Upper lobe of left lung (tissue), 6 donors: ENCODE results near the gene MYPOP. TPM values are rescaled to one million over a fixed set of nuclear protein-coding genes. Genes with fewer than 3 reads are reported as not detected.
A peak's percentile ranks its signal among the peaks of the same experiment; 100 is the strongest.

ENCODE experiments used
- ATAC-seq, 2 donors: fragments of 200-7000 bp; cut with Tn5 transposase; one replicate each; pipeline ENCODE4 v1.9.1; 2022; ENCODE audit warnings: mild to moderate bottlenecking in 2 of 2, moderate library complexity in 2 of 2; ENCODE audit not compliant: low FRiP score in 2 of 2
- DNase-seq, 2 donors: peaks; one replicate each; pipeline ENCODE4 v3.0.0-alpha.2; 2019 to 2020
- H3K27ac ChIP-seq, 4 donors: fragments of 200-600 bp; sonication (generic); one replicate each; pipeline ENCODE4 v1.5.1; 2016 to 2019
- H3K27me3 ChIP-seq, 4 donors: fragments of 200-600 bp; sonication (generic); one replicate each; pipeline ENCODE4 v1.5.1; 2017 to 2019
- H3K36me3 ChIP-seq, 4 donors: fragments of 200-600 bp; sonication (generic); one replicate each; pipeline ENCODE4 v1.5.1; 2016 to 2019
- H3K4me1 ChIP-seq, 4 donors: fragments of 200-600 bp; sonication (generic); one replicate each; pipeline ENCODE4 v1.5.1; 2018 to 2019
- H3K4me3 ChIP-seq, 4 donors: fragments of 200-600 bp; sonication (generic); one replicate each; pipeline ENCODE4 v1.5.1; 2017 to 2019; ENCODE audit warnings: mild to moderate bottlenecking in 2 of 4, moderate library complexity in 1 of 4
- H3K9me3 ChIP-seq, 4 donors: fragments of 200-600 bp; sonication (generic); one replicate each; pipeline ENCODE4 v1.5.1; 2018 to 2019
- EP300 ChIP-seq, 4 donors: sonication (generic); formaldehyde crosslinking; IDR thresholded peaks; one replicate each; pipeline ENCODE4 v1.5.1; 2017; ENCODE audit warnings: antibody characterized with exemption in 4 of 4, control low read depth in 2 of 4
- POLR2A ChIP-seq, 4 donors: fragments of 450-650 bp; IDR thresholded peaks; one replicate each; pipeline ENCODE4 v1.5.1; 2016 to 2017; ENCODE audit warnings: antibody characterized with exemption in 4 of 4, mild to moderate bottlenecking in 2 of 4
- POLR2AphosphoS5 ChIP-seq, 2 donors: sonication (generic); formaldehyde crosslinking; IDR thresholded peaks; one replicate each; pipeline ENCODE4 v1.5.1; 2017; ENCODE audit warnings: antibody characterized with exemption in 2 of 2
- WGBS, 2 donors: methylation state at CpG; one replicate each; pipeline ENCODE4 v1.1.5; 2017 to 2018; 5-methylcytosine and 5-hydroxymethylcytosine counted together
- total RNA-seq, 6 donors: library from RNA; depleted of rRNA in 4 of 6; stranded (reverse); fragments of >200 nt in 4 of 6; gene quantifications; one replicate each; pipeline versions ENCODE4 v1.1.0 to v1.2.1, GENCODE V29; 2016 to 2021
- TF ChIP-seq, protein P1 (sequence below), 6 experiments: fragments of 450-650 bp in 4 of 6; fragments of 200-600 bp in 2 of 6; sonication (generic) in 2 of 6; IDR thresholded peaks; one replicate each; pipeline ENCODE4 v1.5.1; 2016 to 2019; ENCODE audit warnings: antibody characterized with exemption in 6 of 6
- donor health status: DM: no; HTN: no; CAD: no; lungs with moderate emphysema.
- donor health status: DM: no; HTN: yes; CAD: no; lungs with severe emphysema.

MYPOP gene
- total RNA-seq, 6 donors from 2014 or later = 2.3 to 13.6 (median 9.2) TPM

DNA sequence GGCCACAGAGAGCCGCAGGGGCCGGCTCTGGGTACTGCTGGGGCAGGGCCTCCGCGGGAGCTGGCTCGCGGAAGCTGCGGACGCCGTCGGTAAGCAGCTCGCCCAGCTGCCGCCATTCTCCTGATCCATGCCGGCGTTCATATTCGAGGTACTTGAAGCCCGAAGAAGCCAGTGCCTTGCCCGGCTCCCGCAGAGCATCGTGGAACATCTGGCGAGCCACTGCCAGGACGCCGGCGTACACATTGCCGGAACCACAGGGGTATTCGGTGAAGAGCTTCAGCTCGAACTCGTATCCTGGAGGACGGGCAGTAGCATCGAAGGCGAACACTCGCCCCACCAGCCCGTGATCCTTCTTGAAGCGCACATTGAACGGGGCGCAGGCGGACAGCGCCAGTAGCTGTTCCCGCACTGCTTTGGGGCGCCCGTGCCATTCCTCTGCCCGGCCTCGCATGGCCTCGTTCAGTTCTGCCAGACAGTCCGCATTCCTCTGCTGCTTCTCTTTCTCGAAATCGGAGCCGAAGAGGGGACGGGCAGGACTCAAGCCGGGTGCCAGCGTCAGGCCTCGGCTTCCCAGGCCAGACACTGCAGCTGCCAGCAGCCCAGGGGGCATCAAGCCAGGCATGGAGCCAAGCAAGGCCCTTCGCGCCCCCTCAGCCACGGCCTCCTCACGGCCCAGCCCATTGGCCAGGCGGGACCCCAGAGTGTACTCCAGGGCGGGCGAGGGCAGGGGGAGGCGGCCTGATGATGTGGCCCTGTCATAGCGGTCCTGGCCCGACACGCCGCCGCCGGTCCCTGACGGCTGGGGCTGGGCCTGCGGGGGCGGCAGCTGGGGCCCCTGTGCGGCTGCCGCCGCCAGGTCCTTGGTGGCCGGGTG is 17.5 kb downstream of the MYPOP start:
- ATAC-seq (no peak), DNase-seq (peak in 1 of 2 donors; percentile 81)
- Histone ChIP-seq H3K27ac (peak overlapping the region; percentile 87 to 92 (median 90)), H3K9me3 (no peaks in the 10 kb centered on the region), H3K27me3 (no peaks in the 10 kb centered on the region), H3K4me1 (peaks cover 35 to 52% (median 42%) of the 10 kb centered on the region in 4 donors), H3K36me3 (peaks cover 0 to 12% (median 4%) of the 10 kb centered on the region in 4 donors), H3K4me3 (peak overlapping the region; percentile 72 to 92 (median 82))
- TF ChIP-seq POLR2AphosphoS5 (IDR thresholded peaks at IDR 0.05) = no peak
- TF ChIP-seq, protein P1, sequence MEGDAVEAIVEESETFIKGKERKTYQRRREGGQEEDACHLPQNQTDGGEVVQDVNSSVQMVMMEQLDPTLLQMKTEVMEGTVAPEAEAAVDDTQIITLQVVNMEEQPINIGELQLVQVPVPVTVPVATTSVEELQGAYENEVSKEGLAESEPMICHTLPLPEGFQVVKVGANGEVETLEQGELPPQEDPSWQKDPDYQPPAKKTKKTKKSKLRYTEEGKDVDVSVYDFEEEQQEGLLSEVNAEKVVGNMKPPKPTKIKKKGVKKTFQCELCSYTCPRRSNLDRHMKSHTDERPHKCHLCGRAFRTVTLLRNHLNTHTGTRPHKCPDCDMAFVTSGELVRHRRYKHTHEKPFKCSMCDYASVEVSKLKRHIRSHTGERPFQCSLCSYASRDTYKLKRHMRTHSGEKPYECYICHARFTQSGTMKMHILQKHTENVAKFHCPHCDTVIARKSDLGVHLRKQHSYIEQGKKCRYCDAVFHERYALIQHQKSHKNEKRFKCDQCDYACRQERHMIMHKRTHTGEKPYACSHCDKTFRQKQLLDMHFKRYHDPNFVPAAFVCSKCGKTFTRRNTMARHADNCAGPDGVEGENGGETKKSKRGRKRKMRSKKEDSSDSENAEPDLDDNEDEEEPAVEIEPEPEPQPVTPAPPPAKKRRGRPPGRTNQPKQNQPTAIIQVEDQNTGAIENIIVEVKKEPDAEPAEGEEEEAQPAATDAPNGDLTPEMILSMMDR (IDR thresholded peaks at IDR 0.05) = no peak
- no peak for TF ChIP-seq EP300 (IDR thresholded peaks at IDR 0.05)
- no peak for TF ChIP-seq POLR2A (IDR thresholded peaks at IDR 0.05)
- WGBS, 2 donors = 65 to 81% methylated on average over 54 to 56 of the region's 72 CpGs

DNA sequence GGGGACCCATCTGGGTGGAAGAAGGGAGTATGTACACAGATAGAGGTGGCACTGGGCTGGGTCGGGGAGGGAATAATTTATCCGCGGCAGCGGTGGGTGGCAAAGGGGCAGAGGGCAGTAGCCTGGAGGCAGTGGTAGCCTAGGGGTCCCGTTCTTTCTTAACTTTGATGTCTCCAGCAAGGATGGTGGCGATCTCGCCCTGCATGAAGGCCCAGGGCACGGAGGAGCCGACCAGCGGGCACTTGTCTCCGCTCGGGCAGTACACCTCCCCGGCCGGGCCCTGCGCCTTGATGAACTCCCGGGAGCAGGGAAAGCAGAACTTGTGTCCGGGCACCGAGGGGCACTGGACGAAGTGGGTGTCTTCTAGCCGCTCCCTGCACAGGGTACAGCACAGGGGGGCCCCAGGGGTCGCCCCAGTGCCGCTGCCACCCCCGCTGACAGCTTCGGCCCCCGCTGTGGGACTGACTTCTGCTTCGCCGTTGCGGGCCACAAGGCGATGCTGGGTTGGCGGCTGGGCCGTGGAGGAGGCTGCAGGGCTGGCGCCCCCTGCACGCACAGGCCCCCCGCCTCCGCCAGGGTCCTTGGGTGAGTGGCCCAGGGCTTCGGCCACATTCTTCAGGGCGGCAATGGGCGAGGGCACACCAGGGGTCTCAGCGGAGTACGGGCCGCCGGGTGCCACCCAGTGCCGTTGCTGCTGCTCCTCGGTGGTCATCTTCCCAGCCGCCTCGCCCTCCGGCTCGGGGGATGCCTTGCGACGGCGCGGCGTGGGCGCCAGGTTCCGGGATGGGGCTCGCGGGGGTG is 18.3 kb downstream of the MYPOP start:
- no peak overlapping the region for H3K27ac ChIP-seq
- H3K4me1 ChIP-seq = peaks cover 35 to 52% (median 42%) of the 10 kb centered on the region in 4 donors
- no peaks in the 10 kb centered on the region for H3K9me3 ChIP-seq
- DNase-seq (peak in 1 of 2 donors; percentile 87), ATAC-seq (no peak)
- H3K27me3 ChIP-seq = no peaks in the 10 kb centered on the region
- H3K36me3 ChIP-seq = peaks cover 0 to 12% (median 4%) of the 10 kb centered on the region in 4 donors
- peak overlapping the region in 1 of 4 donors; percentile 81 for H3K4me3 ChIP-seq
- WGBS, 2 donors = 86 to 92% methylated on average over 15 to 53 of the region's 57 CpGs
- TF ChIP-seq POLR2A (IDR thresholded peaks at IDR 0.05) = no peak
- no peak for TF ChIP-seq EP300 (IDR thresholded peaks at IDR 0.05)
- no peak for TF ChIP-seq POLR2AphosphoS5 (IDR thresholded peaks at IDR 0.05)
- TF ChIP-seq, protein P1 (IDR thresholded peaks at IDR 0.05) = no peak

DNA sequence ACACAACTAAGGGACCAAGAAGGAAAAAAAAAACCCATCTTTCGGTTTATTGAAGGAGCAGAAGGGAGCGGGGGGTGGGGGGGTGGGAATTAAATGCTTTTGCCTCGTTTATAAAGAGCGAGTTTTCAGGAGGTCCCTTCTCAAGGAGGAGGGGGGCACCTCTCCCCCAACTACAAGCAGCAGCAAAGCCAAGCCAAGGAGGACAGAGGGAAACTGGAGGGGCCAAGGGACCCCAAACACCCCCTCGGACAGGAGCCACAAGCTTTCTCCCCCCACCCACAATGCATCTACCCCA is 18.9 kb downstream of the MYPOP start:
- Histone ChIP-seq H3K36me3 (peaks cover 0 to 12% (median 4%) of the 10 kb centered on the region in 4 donors), H3K4me3 (peak overlapping the region in 1 of 4 donors; percentile 33), H3K9me3 (no peaks in the 10 kb centered on the region), H3K4me1 (peaks cover 35 to 52% (median 42%) of the 10 kb centered on the region in 4 donors), H3K27ac (no peak overlapping the region), H3K27me3 (no peaks in the 10 kb centered on the region)
- 25 to 34% methylated on average over 5 of the region's 5 CpGs for WGBS, 2 donors
- ATAC-seq (no peak), DNase-seq (no peak)
- TF ChIP-seq, protein P1 (IDR thresholded peaks at IDR 0.05) = peak in 1 of 6 experiments; percentile 38
- TF ChIP-seq EP300 (IDR thresholded peaks at IDR 0.05) (no peak), POLR2A (IDR thresholded peaks at IDR 0.05) (no peak), POLR2AphosphoS5 (IDR thresholded peaks at IDR 0.05) (no peak)

DNA sequence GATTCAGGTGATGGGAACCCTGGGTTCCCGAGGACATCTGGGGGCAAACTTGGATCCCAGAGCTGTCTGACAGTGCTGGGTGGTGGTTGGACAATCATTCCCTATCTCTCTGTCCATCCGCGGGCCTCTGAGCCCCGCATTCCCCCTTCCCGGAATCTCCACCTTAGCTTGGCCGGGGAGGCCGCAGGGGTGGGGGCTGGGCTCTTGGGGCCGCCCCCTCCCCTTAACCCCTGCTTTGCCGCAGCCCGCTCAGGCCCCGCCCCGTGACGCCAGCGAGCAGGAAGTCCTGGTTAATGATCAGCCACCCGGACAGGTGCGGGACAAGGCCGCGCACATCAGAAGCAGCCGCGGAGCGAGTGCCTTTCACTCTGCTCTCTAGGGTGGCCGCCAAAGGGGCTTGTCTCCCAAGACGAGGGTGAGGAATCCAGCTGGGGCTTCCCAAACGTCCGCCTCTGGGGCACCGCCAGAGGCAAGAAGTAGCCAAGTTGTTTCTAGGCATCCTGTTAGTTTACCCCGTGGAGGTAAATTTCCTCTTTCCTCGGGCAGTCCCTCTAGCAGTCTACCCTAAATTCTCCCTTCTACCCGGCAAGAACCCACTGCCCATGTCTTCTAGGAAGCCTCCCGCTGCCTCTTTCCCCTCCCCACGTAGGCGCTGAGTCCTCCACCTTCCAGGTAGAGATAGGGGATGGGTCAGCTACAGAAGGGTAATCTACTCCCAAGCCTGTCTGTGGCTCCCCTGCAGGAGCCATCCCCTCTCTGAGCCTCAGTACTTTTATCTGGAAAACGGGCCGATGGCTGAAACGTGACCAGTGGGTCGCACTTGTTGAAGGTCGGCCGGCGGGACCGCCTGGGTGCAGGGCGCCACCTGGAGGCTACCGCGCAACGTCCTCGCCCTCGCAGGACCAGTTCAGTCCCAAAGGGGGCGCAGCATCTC is 19.5 kb downstream of the MYPOP start:
- H3K36me3 ChIP-seq = peaks cover 0 to 12% (median 4%) of the 10 kb centered on the region in 4 donors
- H3K4me1 ChIP-seq = peaks cover 35 to 52% (median 42%) of the 10 kb centered on the region in 4 donors
- H3K27ac ChIP-seq = peak overlapping the region in 3 of 4 donors; percentile 48 to 54 (median 48)
- ATAC-seq = peak; percentile 66 to 84
- no peak for TF ChIP-seq EP300 (IDR thresholded peaks at IDR 0.05)
- peak in 1 of 4 donors; percentile 41 for TF ChIP-seq POLR2A (IDR thresholded peaks at IDR 0.05)
- TF ChIP-seq POLR2AphosphoS5 (IDR thresholded peaks at IDR 0.05) = no peak
- TF ChIP-seq, protein P1 (IDR thresholded peaks at IDR 0.05) = peak; percentile 88 to 95 (median 91)
- H3K9me3 ChIP-seq = no peaks in the 10 kb centered on the region
- H3K4me3 ChIP-seq = peak overlapping the region in 3 of 4 donors; percentile 14 to 33 (median 30)
- WGBS, 2 donors = 23 to 27% methylated on average over 16 to 40 of the region's 47 CpGs
- H3K27me3 ChIP-seq = no peaks in the 10 kb centered on the region
- DNase-seq = peak; percentile 90 to 95
